GM13977 (cell line): Measurements from ENCODE around the gene PCNT.

ENCODE experiments used
- DNase-seq: peaks from one replicate; pipeline ENCODE4 v3.0.0; 2012; ENCODE audit warnings: low spot score
- in situ Hi-C: fragments of 300-500 bp; cut with MboI; formaldehyde crosslinking; loops from one replicate; pipeline ENCODE4 v1.12.0; 2022; ENCODE audit warnings: low sequenced_read_pairs, low pct_unique_long_range_greater_than_20kb, mixed read lengths, inconsistent platforms; ENCODE audit not compliant: unreplicated experiment
- TF ChIP-seq, protein P1 (sequence below): IDR thresholded peaks from 2 replicates; pipeline ENCODE4 v1.5.1; 2012; ENCODE audit warnings: mild to moderate bottlenecking, control low read depth; ENCODE audit not compliant: insufficient read depth; ENCODE audit errors: extremely low read depth, missing control alignments

PCNT gene

DNA sequence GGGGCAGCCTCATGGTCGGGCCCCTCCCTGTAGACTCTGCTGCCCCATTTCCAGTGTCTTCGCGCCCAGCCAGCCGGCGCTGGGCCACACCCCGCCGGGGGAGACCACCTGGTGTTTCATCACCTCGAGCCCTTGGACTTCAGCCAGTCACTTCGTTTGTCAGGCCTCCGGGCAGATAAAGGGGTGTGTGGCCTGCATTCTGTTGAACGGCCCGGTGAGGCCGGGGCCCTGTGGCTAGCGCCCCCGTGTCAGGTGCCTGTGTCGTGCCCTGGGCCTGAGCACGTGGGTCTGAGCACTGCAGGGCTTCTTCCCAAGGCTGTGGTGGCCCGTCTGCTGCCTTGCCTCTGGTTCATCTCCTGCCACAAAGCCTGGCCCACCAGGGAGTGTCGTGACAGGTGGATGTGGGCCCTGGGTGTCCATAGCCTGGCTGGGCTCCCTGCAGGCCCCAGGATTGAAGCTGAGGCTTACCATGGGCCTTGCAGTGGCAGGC, 69.5 kb downstream of the PCNT start:
- no peak for DNase-seq
- in situ Hi-C loops, result no loop called here

DNA sequence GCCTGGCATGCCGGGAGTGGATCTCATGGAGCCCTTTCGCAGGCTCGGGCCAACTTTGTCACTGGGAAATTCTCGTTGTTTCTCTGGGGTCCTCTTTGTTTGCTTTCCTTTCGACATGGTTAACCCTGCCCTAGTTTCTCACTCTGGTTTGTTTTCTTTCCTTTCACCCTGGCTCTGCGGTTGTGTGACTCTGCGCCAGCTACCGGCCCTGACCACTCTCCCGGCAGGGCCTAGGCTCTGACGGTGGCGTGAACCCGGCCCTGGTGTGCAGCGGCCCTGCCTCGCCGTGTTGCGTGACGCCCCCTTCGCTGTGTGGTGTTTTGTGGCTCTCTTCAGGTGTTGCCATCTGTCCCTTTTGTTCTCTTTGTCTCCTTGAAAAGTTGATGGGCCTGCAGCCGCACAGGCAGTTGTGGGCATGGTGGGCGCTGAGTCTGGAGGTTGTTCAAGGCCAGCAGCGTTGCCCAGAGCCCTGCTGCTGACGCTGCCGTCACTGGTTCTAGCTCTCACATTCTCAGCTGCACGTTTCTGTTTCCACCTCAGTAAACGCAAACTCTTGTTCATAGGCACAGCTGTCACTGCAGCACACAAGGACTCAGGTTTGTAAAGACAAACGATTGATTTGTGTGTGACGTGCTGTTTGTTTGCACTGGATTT, 70.1 kb downstream of the PCNT start:
- in situ Hi-C loops, result no loop called here
- DNase-seq, result no peak
- TF ChIP-seq, protein P1, sequence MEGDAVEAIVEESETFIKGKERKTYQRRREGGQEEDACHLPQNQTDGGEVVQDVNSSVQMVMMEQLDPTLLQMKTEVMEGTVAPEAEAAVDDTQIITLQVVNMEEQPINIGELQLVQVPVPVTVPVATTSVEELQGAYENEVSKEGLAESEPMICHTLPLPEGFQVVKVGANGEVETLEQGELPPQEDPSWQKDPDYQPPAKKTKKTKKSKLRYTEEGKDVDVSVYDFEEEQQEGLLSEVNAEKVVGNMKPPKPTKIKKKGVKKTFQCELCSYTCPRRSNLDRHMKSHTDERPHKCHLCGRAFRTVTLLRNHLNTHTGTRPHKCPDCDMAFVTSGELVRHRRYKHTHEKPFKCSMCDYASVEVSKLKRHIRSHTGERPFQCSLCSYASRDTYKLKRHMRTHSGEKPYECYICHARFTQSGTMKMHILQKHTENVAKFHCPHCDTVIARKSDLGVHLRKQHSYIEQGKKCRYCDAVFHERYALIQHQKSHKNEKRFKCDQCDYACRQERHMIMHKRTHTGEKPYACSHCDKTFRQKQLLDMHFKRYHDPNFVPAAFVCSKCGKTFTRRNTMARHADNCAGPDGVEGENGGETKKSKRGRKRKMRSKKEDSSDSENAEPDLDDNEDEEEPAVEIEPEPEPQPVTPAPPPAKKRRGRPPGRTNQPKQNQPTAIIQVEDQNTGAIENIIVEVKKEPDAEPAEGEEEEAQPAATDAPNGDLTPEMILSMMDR, result no peak

More for the DNA sequence above, 69.5 kb downstream of the PCNT start:
- TF ChIP-seq, protein P1, result no peak

DNA sequence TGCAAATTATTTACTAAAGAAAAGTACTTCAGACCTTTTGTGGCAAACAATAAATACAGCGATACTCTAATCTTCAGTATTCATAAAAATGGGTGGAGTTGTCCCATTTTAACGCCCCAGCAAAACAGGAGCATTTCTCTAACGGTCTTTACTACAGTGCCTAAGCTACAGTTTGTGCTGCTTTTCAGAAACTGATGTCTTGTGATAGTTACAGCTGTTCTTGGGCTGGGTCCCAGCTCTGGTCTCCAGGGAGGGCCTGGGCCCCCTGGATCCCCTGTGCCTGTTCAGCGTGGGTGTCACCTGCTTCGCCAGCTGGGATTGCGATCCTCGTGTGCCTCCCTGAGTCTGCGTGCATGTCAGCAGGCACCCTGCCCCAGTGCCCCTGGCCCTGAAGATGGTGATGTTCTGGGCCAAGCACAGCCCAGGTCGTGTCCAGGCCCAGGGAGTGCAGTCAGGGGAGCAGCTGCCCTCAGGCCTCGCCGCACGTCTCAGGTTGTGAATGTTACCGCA, 70.7 kb downstream of the PCNT start:
- DNase-seq, result no peak
- TF ChIP-seq, protein P1, result no peak
- in situ Hi-C loops, result no loop called here

DNA sequence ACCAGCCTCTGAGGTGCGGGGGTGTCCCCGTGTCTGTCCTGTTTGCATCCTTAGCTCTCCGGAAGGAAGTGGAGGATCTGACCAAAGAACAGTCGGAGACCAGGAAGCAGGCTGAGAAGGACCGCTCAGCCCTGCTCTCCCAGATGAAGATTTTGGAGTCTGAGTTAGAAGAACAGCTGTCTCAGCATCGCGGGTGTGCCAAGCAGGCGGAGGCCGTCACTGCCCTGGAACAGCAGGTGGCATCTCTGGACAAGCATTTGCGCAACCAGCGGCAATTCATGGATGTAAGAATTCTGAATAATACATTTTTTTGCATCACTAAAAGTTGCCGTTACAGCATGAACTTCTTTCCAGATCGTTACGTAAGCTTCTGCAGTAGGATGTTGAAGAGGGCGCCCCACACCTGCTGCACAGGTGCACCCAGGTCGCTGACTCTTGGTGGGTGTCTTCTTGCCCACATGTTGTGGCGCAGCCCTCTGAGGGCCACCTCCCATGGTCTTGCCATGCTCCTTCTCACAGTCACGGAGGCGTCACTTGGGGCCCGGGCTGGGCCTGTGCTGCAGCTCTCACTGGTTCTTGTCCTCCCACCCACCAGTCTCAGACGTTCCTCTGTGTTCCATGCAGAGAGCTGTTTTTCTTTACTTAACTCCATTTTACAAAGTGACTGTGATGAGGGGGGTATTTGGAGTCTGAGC, 73.4 kb downstream of the PCNT start:
- in situ Hi-C loops, result no loop called here

DNA sequence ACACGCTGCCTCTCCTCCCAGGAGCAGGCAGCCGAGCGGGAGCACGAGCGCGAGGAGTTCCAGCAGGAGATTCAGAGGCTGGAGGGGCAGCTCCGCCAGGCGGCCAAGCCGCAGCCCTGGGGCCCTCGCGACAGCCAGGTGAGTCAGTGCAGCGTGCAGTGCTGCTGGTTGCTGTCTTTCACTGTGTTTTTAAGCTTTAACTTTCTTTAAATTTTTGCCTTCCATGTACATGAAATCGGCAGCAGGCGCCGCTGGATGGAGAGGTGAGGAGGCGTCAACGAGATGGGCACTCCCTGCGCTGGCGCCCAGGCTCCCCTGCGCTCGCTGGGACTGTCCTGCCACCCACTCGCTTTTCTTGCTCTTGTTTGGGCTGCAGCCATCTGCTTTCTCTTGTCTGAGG, 74.0 kb downstream of the PCNT start:
- TF ChIP-seq, protein P1, result no peak
- DNase-seq, result no peak
- in situ Hi-C loops, result no loop called here

More for the DNA sequence above, 73.4 kb downstream of the PCNT start:
- DNase-seq, result no peak
- TF ChIP-seq, protein P1, result no peak

DNA sequence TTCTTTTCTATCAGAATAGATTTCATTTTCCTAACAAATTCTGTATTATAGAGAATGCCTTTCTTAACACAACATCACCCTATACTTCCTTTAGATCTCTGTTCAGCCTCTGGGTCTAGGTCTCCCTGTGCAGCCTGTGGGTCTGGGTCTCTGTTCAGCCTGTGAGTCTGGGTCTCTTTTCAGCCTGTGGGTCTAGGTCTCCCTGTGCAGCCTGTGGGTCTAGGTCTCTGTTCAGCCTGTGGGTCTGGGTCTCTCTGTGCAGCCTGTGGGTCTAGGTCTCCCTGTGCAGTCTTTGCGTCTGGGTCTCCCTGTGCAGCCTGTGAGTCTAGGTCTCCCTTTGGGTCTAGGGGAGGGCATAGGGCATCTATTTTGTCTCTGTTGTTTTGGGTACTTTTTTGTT, 75.2 kb downstream of the PCNT start:
- in situ Hi-C loops, result no loop called here
- no peak for DNase-seq

More for the DNA sequence above, 75.2 kb downstream of the PCNT start:
- TF ChIP-seq, protein P1, result no peak
